Astrocyte (in vitro differentiated cells and primary cell): Measurements from ENCODE around the gene EHBP1.

Source experiments
- EZH2 ChIP-seq: IDR thresholded peaks from 2 replicates; pipeline ENCODE4 v1.6.1; 2012; ENCODE audit warnings: mild to moderate bottlenecking, low read length, inconsistent platforms; ENCODE audit not compliant: insufficient read depth
- TF ChIP-seq, protein P1 (sequence below): IDR thresholded peaks from 2 replicates; pipeline ENCODE4 v1.5.1; 2011; ENCODE audit warnings: low read depth, mild to moderate bottlenecking, inconsistent platforms, low read length, moderate library complexity; ENCODE audit not compliant: insufficient read depth

DNA sequence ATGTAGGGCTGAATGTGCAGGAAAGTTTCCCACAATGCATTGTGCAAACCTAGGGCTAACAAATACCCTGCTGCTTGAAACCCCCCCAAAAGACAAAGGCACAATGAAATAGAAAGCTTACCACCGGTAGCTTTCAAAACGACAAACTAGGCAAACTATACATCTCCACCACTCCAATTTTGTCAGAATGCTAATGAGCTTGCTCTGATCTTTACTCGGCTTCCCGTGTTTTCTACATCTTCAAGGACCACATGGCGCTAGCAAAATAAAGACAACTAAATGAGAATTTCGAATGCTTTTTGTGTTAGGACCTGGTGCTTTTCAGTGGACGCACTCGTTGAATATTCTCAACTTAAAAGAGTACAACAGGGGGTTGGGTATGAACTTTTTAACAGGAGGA is 307.9 kb downstream of the EHBP1 start:
- TF ChIP-seq, protein P1, sequence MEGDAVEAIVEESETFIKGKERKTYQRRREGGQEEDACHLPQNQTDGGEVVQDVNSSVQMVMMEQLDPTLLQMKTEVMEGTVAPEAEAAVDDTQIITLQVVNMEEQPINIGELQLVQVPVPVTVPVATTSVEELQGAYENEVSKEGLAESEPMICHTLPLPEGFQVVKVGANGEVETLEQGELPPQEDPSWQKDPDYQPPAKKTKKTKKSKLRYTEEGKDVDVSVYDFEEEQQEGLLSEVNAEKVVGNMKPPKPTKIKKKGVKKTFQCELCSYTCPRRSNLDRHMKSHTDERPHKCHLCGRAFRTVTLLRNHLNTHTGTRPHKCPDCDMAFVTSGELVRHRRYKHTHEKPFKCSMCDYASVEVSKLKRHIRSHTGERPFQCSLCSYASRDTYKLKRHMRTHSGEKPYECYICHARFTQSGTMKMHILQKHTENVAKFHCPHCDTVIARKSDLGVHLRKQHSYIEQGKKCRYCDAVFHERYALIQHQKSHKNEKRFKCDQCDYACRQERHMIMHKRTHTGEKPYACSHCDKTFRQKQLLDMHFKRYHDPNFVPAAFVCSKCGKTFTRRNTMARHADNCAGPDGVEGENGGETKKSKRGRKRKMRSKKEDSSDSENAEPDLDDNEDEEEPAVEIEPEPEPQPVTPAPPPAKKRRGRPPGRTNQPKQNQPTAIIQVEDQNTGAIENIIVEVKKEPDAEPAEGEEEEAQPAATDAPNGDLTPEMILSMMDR: no peak
- no peak for TF ChIP-seq EZH2
